Thoracic aorta (tissue), 2 donors: ENCODE data around the gene IL3. TPM values are rescaled to one million over a fixed set of nuclear protein-coding genes. Genes with fewer than 3 reads are reported as not detected.

Source experiments
- ATAC-seq: fragments of 150-250 bp; one replicate; pipeline ENCODE4 v1.8.0; 2017; ENCODE audit warnings: low read depth; ENCODE audit not compliant: insufficient number of reproducible peaks, low FRiP score
- DNase-seq: peaks from one replicate; pipeline ENCODE4 v3.0.0-alpha.2; 2020; ENCODE audit warnings: low spot score
- H3K27ac ChIP-seq, 2 donors: fragments of 200-600 bp; sonication (generic); 1 replicate in 1 of 2; 2 replicates in 1 of 2; pipeline ENCODE4 v1.5.1; 2016; ENCODE audit warnings: mild to moderate bottlenecking in 2 of 2, moderate library complexity in 2 of 2
- H3K27me3 ChIP-seq: fragments of 200-600 bp; sonication (generic); replicated peaks from 2 replicates; pipeline ENCODE4 v1.6.0; 2016; ENCODE audit warnings: mild to moderate bottlenecking; ENCODE audit not compliant: insufficient read depth
- H3K36me3 ChIP-seq: fragments of 200-600 bp; sonication (generic); one replicate; pipeline ENCODE4 v1.5.1; 2016
- H3K4me1 ChIP-seq, 2 donors: fragments of 200-600 bp; sonication (generic); 1 replicate in 1 of 2; 2 replicates in 1 of 2; pipeline versions ENCODE4 v1.5.1 to v1.6.0; 2016; ENCODE audit warnings: low read depth in 2 of 2, mild to moderate bottlenecking in 1 of 2; ENCODE audit not compliant: control insufficient read depth in 1 of 2
- H3K4me3 ChIP-seq: fragments of 200-600 bp; sonication (generic); 2 replicates; pipeline ENCODE4 v1.5.1; 2016; ENCODE audit warnings: mild to moderate bottlenecking
- H3K9me3 ChIP-seq: fragments of 200-600 bp; sonication (generic); 2 replicates; pipeline ENCODE4 v1.5.1; 2016
- CTCF ChIP-seq: fragments of 200-600 bp; sonication (generic); IDR thresholded peaks from one replicate; pipeline ENCODE4 v1.5.1; 2019; ENCODE audit warnings: antibody characterized with exemption
- total RNA-seq, 2 donors: library from RNA; depleted of rRNA; stranded (reverse); fragments of >200 nt; gene quantifications; one replicate each; pipeline versions ENCODE4 v1.1.0 to v1.2.3, GENCODE V29; 2016

Gene IL3
- total RNA-seq, 2 donors from 2014 or later = not detected

- Histone ChIP-seq H3K36me3 (no peaks in the 10 kb centered on the region), H3K27me3 (no peaks in the 10 kb centered on the region), H3K4me1 (peaks cover 7 to 22% of the 10 kb centered on the region in 2 donors), H3K9me3 (no peaks in the 10 kb centered on the region), H3K4me3 (no peak overlapping the region), H3K27ac (peak overlapping the region in 1 of 2 donors; percentile 0)
- no peak for TF ChIP-seq CTCF
- no peak for ATAC-seq
- DNase-seq = no peak
Measured at GRCh38 chr5:132098621-132099020, 38.2 kb downstream of the IL3 start.

GRCh38 chr5:132099076-132099748 is 38.8 kb downstream of the IL3 start:
- no peak for DNase-seq
- Histone ChIP-seq H3K36me3 (no peaks in the 10 kb centered on the region), H3K9me3 (no peaks in the 10 kb centered on the region), H3K27me3 (no peaks in the 10 kb centered on the region), H3K4me3 (no peak overlapping the region), H3K27ac (no peak overlapping the region), H3K4me1 (peaks cover 13 to 27% of the 10 kb centered on the region in 2 donors)
- TF ChIP-seq CTCF = no peak
- no peak for ATAC-seq

- ATAC-seq (no peak), DNase-seq (no peak)
- no peaks in the 10 kb centered on the region for H3K9me3 ChIP-seq
- H3K36me3 ChIP-seq = no peaks in the 10 kb centered on the region
- H3K4me1 ChIP-seq = peaks cover 17 to 33% of the 10 kb centered on the region in 2 donors
- TF ChIP-seq CTCF = no peak
- H3K27me3 ChIP-seq = no peaks in the 10 kb centered on the region
- H3K27ac ChIP-seq = no peak overlapping the region
- no peak overlapping the region for H3K4me3 ChIP-seq
Measured at GRCh38 chr5:132099905-132100304, 39.5 kb downstream of the IL3 start.

- no peak for TF ChIP-seq CTCF
- Histone ChIP-seq H3K4me3 (no peak overlapping the region), H3K36me3 (no peaks in the 10 kb centered on the region), H3K27me3 (no peaks in the 10 kb centered on the region), H3K9me3 (no peaks in the 10 kb centered on the region), H3K27ac (no peak overlapping the region), H3K4me1 (peaks cover 17 to 34% of the 10 kb centered on the region in 2 donors)
- DNase-seq (no peak), ATAC-seq (no peak)
Measured at GRCh38 chr5:132100672-132101261, 40.3 kb downstream of the IL3 start.

GRCh38 chr5:132101385-132101880 is 41.0 kb downstream of the IL3 start:
- H3K4me3 ChIP-seq = no peak overlapping the region
- H3K36me3 ChIP-seq = no peaks in the 10 kb centered on the region
- no peak overlapping the region for H3K27ac ChIP-seq
- DNase-seq (no peak), ATAC-seq (no peak)
- H3K27me3 ChIP-seq = no peaks in the 10 kb centered on the region
- peaks cover 17 to 34% of the 10 kb centered on the region in 2 donors for H3K4me1 ChIP-seq
- TF ChIP-seq CTCF = no peak
- H3K9me3 ChIP-seq = no peaks in the 10 kb centered on the region
